A549 (cell line): ENCODE data around the gene SLITRK5. TPM values are rescaled to one million over a fixed set of nuclear protein-coding genes. Genes with fewer than 3 reads are reported as not detected.

ENCODE experiments used
- ATAC-seq, 2 experiments: fragments of 200-7000 bp in 1 of 2; fragments of >200 bp in 1 of 2; cut with Nextera tagmentation in 1 of 2; cut with Tn5 transposase in 1 of 2; 3 replicates each; pipeline versions ENCODE4 v1.8.0 to v1.9.1; 2018 to 2020; ENCODE audit warnings: mild to moderate bottlenecking in 1 of 2, moderate library complexity in 1 of 2
- CTCF ChIA-PET: fragments of 300-600 bp; sonication (Branson Sonifier 250); formaldehyde crosslinking; extraction: SDS; loops from one replicate; lab custom pipeline; 2021; ENCODE audit warnings: antibody characterized with exemption, inconsistent platforms; lab: Yijun Ruan, JAX
- POLR2A ChIA-PET: fragments of 350-600 bp; formaldehyde crosslinking; extraction: SDS; loops from one replicate; lab custom pipeline; 2021; ENCODE audit warnings: antibody characterized with exemption, inconsistent platforms; lab: Yijun Ruan, JAX
- DNase-seq, 2 experiments: peaks; one replicate each; pipeline versions ENCODE4 v3.0.0 to v3.0.0-alpha.2; 2011 to 2016; ENCODE audit warnings: low read depth in 1 of 2, low spot score in 1 of 2
- FAIRE-seq: peaks from 2 replicates; lab custom pipeline; 2011; peaks lifted over from hg19 to GRCh38; lab: Jason Lieb, UNC
- H3K27ac ChIP-seq, 2 experiments: fragments of >200 bp; sonication (Bioruptor Twin); formaldehyde crosslinking; 3 replicates each; pipeline ENCODE4 v1.5.1; 2016 to 2017
- H3K4me1 ChIP-seq: fragments of >200 bp; sonication (Bioruptor Twin); formaldehyde crosslinking; 3 replicates; pipeline ENCODE4 v1.6.1; 2016
- H3K4me2 ChIP-seq: fragments of >200 bp; sonication (Bioruptor Twin); formaldehyde crosslinking; 3 replicates; pipeline ENCODE4 v1.6.1; 2016
- H3K4me3 ChIP-seq: fragments of >200 bp; sonication (Bioruptor Twin); formaldehyde crosslinking; 3 replicates; pipeline ENCODE4 v1.5.1; 2016
- H3K9me3 ChIP-seq: fragments of >200 bp; sonication (Bioruptor Twin); formaldehyde crosslinking; 3 replicates; pipeline ENCODE4 v1.6.1; 2016
- CBX8 ChIP-seq: fragments of 200-600 bp; sonication (generic); IDR thresholded peaks from 2 replicates; pipeline ENCODE4 v1.6.1; 2016
- CEBPB ChIP-seq, 2 experiments: fragments of >200 bp in 1 of 2; sonication (Bioruptor Twin) in 1 of 2; formaldehyde crosslinking in 1 of 2; IDR thresholded peaks; 2 replicates each; pipeline ENCODE4 v1.6.1; 2012 to 2016
- CHD2 ChIP-seq: fragments of 150-350 bp; IDR thresholded peaks from 2 replicates; pipeline ENCODE4 v1.6.1; 2014; ENCODE audit warnings: low read length; ENCODE audit not compliant: partially characterized antibody
- E2F6 ChIP-seq: IDR thresholded peaks from 2 replicates; pipeline ENCODE4 v1.6.1; 2012; ENCODE audit warnings: low read depth, borderline replicate concordance
- EHF ChIP-seq: fragments of 250-450 bp; sonication (Bioruptor Pico); IDR thresholded peaks from 2 replicates; pipeline ENCODE4 v1.5.0; 2020; ENCODE audit warnings: mild to moderate bottlenecking
- EHMT2 ChIP-seq: fragments of 200-600 bp; sonication (generic); IDR thresholded peaks from 2 replicates; pipeline ENCODE4 v1.6.1; 2016; ENCODE audit warnings: antibody characterized with exemption, low read depth, mild to moderate bottlenecking, moderate library complexity
- ELK1 ChIP-seq: fragments of 150-350 bp; IDR thresholded peaks from 2 replicates; pipeline ENCODE4 v1.6.1; 2014; ENCODE audit warnings: low read depth, mild to moderate bottlenecking, low read length
- EP300 ChIP-seq, 2 experiments: fragments of >200 bp; sonication (Bioruptor Twin); formaldehyde crosslinking; IDR thresholded peaks; 2 replicates in 1 of 2; 3 replicates in 1 of 2; pipeline ENCODE4 v1.6.1; 2016 to 2017
- ESRRA ChIP-seq: fragments of 150-350 bp; IDR thresholded peaks from 2 replicates; pipeline ENCODE4 v1.6.1; 2014; ENCODE audit warnings: mild to moderate bottlenecking, low read length, borderline replicate concordance
- FOSB ChIP-seq: fragments of 250-450 bp; sonication (Bioruptor Pico); IDR thresholded peaks from 2 replicates; pipeline ENCODE4 v1.5.0; 2020; ENCODE audit warnings: mild to moderate bottlenecking, moderate library complexity
- HES2 ChIP-seq: fragments of >200 bp; sonication (Bioruptor Twin); formaldehyde crosslinking; IDR thresholded peaks from 2 replicates; pipeline ENCODE4 v1.6.1; 2016
- HOXB13 ChIP-seq: fragments of 250-450 bp; sonication (Bioruptor Pico); IDR thresholded peaks from 2 replicates; pipeline ENCODE4 v1.5.0; 2020; ENCODE audit warnings: low read depth, mild to moderate bottlenecking, moderate library complexity
- HOXB5 ChIP-seq: fragments of 250-450 bp; sonication (Bioruptor Pico); IDR thresholded peaks from 2 replicates; pipeline ENCODE4 v1.5.0; 2020; ENCODE audit warnings: mild to moderate bottlenecking, moderate library complexity
- JUNB ChIP-seq: fragments of >200 bp; sonication (Bioruptor Twin); formaldehyde crosslinking; IDR thresholded peaks from 2 replicates; pipeline ENCODE4 v1.6.1; 2016
- MAFK ChIP-seq: fragments of 450-650 bp; IDR thresholded peaks from 2 replicates; pipeline ENCODE4 v1.6.1; 2014; ENCODE audit not compliant: partially characterized antibody
- MYC ChIP-seq: IDR thresholded peaks from 2 replicates; pipeline ENCODE4 v1.6.1; 2012; ENCODE audit warnings: mild to moderate bottlenecking, inconsistent platforms, low read length, improper control_type of control experiment, borderline replicate concordance
- NR3C1 ChIP-seq: fragments of >200 bp; sonication (Bioruptor Twin); formaldehyde crosslinking; IDR thresholded peaks from 3 replicates; pipeline ENCODE4 v1.6.1; 2017
- PHF8 ChIP-seq: fragments of 200-600 bp; sonication (generic); IDR thresholded peaks from 2 replicates; pipeline ENCODE4 v1.6.1; 2016; ENCODE audit warnings: low read depth, mild to moderate bottlenecking, antibody characterized with exemption, moderate library complexity, borderline replicate concordance
- POLR2A ChIP-seq: IDR thresholded peaks from 2 replicates; pipeline ENCODE4 v1.6.1; 2012; ENCODE audit warnings: mild to moderate bottlenecking, low read length
- POLR2AphosphoS2 ChIP-seq: conservative IDR thresholded peaks from 2 replicates; pipeline ENCODE4 v1.6.1; 2012; ENCODE audit warnings: low read length, improper control_type of control experiment, inconsistent platforms
- RCOR1 ChIP-seq: fragments of 150-350 bp; IDR thresholded peaks from 2 replicates; pipeline ENCODE4 v1.6.1; 2014; ENCODE audit warnings: antibody characterized with exemption, low read length, low read depth
- REST ChIP-seq: fragments of 200-600 bp; sonication (generic); IDR thresholded peaks from 2 replicates; pipeline ENCODE4 v1.6.1; 2016; ENCODE audit warnings: antibody characterized with exemption, mild to moderate bottlenecking, moderate library complexity
- ZC3H11A ChIP-seq: fragments of 450-650 bp; IDR thresholded peaks from 2 replicates; pipeline ENCODE4 v1.6.1; 2014; ENCODE audit warnings: antibody characterized with exemption, mild to moderate bottlenecking
- ZFP36 ChIP-seq: fragments of 450-650 bp; IDR thresholded peaks from 2 replicates; pipeline ENCODE4 v1.6.1; 2014; ENCODE audit warnings: borderline replicate concordance; ENCODE audit not compliant: partially characterized antibody
- WGBS: methylation state at CpG from one replicate; pipeline ENCODE4 v1.1.6; 2017; ENCODE audit errors: missing lambda C conversion rate; 5-methylcytosine and 5-hydroxymethylcytosine counted together
- polyA plus RNA-seq, 4 experiments: library from polyadenylated mRNA; depleted of rRNA in 3 of 4; stranded (reverse); fragments of >200 nt; fragmentation: RNase III in 1 of 4; extraction: RNeasy Plus Mini Kit Qiagen cat#74134 plus additional on column Dnase treatment in 1 of 4; gene quantifications; 2 replicates in 3 of 4; 3 replicates in 1 of 4; pipeline ENCODE4 v1.2.3, GENCODE V29; 2011 to 2017

SLITRK5 gene
- polyA plus RNA-seq, 2 of the 4 experiments (the other 2 are of a cell fraction), result 0.22 to 0.28 TPM

GRCh38 chr13:87666831-87667230 is 4.3 kb upstream of the SLITRK5 start:
- no peak for DNase-seq
- ChIA-PET CTCF (interaction anchor here (0.7 kb wide), 1 partner anchor 145 kb away, joined by 3 read pairs; no protein-coding TSS in a partner anchor), POLR2A (no interaction called here)
- H3K4me3 ChIP-seq, result no peak overlapping the region
- no peaks in the 10 kb centered on the region for H3K9me3 ChIP-seq
- no peak for FAIRE-seq
- no peak overlapping the region for H3K27ac ChIP-seq
- peaks cover 6% of the 10 kb centered on the region; the same call in 1 of the 3 replicates for H3K4me1 ChIP-seq
- no peak for ATAC-seq
- no peak for TF ChIP-seq FOSB (CRISPR knock-in tag)
- no peak for TF ChIP-seq RCOR1
- TF ChIP-seq REST, result no peak
- TF ChIP-seq ESRRA, result no peak
- no peak for TF ChIP-seq EHF (CRISPR knock-in tag)
- no peak for TF ChIP-seq HOXB5 (CRISPR knock-in tag)
- no peak for TF ChIP-seq POLR2A
- TF ChIP-seq ELK1, result no peak
- no peak for TF ChIP-seq MYC
- TF ChIP-seq JUNB, result no peak
- no peak for TF ChIP-seq CEBPB (IDR thresholded peaks at IDR 0.05)
- no peak for TF ChIP-seq HOXB13 (CRISPR knock-in tag)
- TF ChIP-seq NR3C1, result no peak
- TF ChIP-seq CBX8, result no peak
- no peak for TF ChIP-seq POLR2AphosphoS2
- TF ChIP-seq PHF8, result no peak
- TF ChIP-seq CHD2, result no peak
- no peak overlapping the region for H3K4me2 ChIP-seq
- WGBS, result 61% methylated on average over 1 of the region's 1 CpG

- 0 out of 3 replicates have a peak, but pooled peaks cover 6% of the 10 kb centered on the region for H3K4me1 ChIP-seq
- CTCF ChIA-PET, result no interaction called here
- ATAC-seq (no peak), FAIRE-seq (no peak), DNase-seq (no peak)
- WGBS, result 45% methylated on average over 1 of the region's 1 CpG
- no peak overlapping the region for H3K4me3 ChIP-seq
- POLR2A ChIA-PET, result no interaction called here
- H3K9me3 ChIP-seq, result no peaks in the 10 kb centered on the region
- H3K27ac ChIP-seq, result no peak overlapping the region
- TF ChIP-seq MAFK (no peak), POLR2A (no peak), ZC3H11A (no peak), EHMT2 (no peak), ZFP36 (no peak), JUNB (no peak), ELK1 (no peak), E2F6 (no peak), HES2 (no peak), EP300 (IDR thresholded peaks at IDR 0.05) (no peak)
- no peak overlapping the region for H3K4me2 ChIP-seq
These were observed 3.5 kb upstream of the SLITRK5 start for GRCh38 chr13:87667686-87668085.
